Activated CD4-positive, CD25-positive, alpha-beta regulatory T cell treated with anti-CD3 and anti-CD28 coated beads, Interleukin-2, amount 50 U/mL, for 24 hours (primary cell): Measurements from ENCODE around the gene SAMD7.

Experiments
- ATAC-seq, 2 donors: fragments of 150-1000 bp; cut with Tn5 transposase; one replicate each; pipeline ENCODE4 v1.10.0; 2021; ENCODE audit warnings: mild to moderate bottlenecking in 1 of 2, moderate library complexity in 1 of 2

The SAMD7 gene

GRCh38 chr3:169913323-169913722, 2.0 kb downstream of the SAMD7 start:
- ATAC-seq, result no peak

GRCh38 chr3:169914321-169914720, 2.9 kb downstream of the SAMD7 start:
- ATAC-seq, result no peak

DNA sequence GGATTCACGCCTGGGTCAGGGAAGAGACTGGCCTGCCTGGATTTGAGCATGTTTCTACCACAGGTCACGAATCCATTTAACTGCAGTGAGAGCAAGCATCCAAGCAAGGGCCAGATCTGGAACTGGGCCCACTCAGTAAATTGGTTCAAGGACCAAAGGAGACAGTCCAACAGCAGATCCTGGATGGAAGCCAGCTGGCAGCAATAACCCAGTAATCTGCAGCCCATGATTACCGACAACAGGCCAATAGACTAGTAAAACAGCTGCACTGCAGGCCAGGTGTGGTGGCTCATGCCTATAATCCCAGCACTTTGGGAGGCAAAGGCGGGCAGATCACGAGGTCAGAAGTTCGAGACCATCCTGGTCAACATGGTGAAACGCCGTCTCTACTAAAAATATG, 11.8 kb downstream of the SAMD7 start:
- no peak for ATAC-seq

GRCh38 chr3:169923831-169924230, 12.5 kb downstream of the SAMD7 start:
- no peak for ATAC-seq

GRCh38 chr3:169929830-169930519, 18.6 kb downstream of the SAMD7 start:
- no peak for ATAC-seq

- ATAC-seq, result no peak
Measured at GRCh38 chr3:169930843-169931242, 19.5 kb downstream of the SAMD7 start.

DNA sequence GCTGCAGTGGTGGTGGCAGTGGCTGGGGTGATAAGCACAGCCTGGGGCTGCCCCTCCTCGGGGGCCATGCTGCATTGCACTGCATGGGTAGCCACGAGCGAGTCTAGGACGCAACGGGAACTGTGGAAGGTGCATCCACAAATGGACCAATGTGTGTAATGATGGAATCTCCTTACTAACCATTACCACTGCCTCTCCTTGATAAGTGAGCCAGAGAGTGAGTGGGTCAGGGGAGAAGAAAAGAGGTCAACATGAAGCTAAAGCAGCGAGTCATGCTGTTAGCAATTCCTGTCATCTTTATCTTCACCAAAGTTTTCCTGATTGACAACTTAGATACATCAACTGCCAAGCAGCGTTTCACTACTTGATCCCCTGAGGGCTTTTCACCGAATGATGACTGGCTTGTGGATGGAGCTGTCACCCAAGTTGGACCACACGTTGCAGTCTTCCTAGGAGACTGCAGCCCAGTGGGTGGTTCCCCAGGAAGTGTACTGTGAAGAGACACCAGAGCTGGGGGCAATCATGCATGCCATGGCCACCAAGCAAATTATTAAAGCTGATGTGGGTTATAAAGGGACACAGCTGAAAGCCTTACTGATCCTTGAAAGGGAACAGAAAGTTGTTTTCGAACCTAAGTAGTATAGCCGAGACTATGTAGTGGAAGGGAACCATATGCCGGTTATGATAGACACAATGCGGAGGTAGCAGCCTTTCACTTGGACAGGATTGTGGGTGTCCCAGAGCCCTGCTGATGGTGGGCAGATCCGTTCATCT, 20.6 kb downstream of the SAMD7 start:
- ATAC-seq, result peak in 1 of 2 donors; percentile 43

DNA sequence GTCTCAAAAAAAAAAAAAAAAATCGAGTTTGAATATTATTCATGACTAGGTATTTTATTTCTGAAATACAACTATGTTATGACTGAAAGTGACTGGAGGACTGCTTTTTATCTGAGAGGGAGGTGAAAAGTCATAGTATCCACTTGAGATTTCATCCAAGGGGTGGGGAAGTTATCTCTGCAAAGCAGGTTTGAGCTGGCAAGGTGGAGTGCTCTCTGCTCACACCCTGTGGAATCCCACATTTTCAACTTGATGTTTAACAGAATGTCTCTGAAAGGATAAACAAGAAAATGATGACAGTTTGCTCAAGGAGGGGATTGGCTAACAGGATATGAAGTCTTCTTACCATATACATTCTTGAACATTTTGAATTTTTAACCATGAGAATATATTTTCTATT, 27.9 kb downstream of the SAMD7 start:
- no peak for ATAC-seq

- ATAC-seq, result no peak
Measured at GRCh38 chr3:169939751-169940150, 28.4 kb downstream of the SAMD7 start.

DNA sequence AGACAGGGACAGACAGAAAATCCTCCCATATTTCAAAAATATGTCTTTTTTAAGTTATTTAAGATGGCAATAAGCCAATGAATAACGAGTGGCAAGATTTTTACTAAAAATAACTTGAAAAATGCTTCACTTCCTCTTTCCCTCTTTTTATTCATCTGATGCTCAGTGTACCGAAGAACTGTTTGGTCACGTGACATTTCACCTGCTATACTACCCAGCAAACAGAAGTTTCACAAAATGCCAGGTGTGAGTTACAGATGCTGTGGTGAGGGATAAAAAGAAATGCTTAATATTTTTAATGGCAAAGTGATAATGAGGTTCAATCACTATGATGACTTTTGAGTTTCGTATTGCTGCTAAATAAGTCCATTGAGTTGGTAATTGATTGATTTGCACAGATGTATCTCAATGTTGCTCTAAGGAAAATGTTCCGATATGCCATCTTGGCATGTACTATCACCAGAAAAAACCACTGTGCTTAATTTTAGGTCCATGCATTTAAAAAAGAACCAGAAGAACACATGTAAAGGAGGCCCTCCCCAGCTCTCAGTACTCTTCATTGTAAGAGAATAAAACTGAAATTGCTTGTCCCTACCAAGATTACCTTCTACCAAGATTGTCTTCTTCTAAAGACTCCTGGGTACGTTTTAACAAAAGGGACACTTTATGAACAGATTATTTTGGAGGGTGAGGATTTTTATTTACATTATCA, 29.3 kb downstream of the SAMD7 start:
- ATAC-seq, result no peak

DNA sequence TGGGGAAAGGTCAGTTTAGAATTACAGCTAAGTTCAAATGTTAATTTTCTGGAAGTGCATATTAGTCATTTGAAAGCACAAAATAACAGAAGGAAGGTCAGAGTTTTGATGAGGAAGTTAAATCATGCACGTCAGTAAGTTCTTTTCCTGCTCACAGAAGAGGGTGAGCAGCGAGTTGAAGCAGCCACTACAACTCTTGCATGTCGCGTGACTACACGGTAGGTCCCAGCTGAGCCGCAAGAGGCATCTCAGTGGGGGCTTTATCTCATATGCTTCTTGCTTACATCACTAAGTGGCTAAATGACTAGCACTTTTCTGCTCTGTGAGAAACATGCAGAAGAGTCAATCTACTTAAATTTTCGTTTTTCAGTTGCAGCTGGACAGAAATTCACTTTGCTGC, 33.9 kb downstream of the SAMD7 start:
- peak; percentile 88 to 96 for ATAC-seq

DNA sequence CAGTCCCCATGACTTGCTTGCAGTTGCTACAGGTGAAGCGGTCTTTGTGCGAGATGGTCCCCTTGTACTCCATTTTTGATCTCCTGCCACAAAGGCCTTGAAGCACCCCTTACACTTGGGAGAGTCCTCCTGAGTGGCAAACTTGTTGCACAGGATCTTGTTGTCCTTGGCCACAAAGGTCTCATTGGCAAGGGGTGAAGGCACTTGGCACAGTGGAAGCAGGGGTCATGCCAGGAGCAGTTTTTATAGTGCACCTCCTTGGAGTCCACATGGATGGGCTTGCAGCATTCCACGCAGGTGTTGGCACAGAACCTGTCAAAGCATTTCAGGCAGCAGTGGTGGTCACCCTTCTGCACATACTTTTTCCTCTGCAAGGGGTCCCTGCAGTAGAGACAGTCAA, 35.0 kb downstream of the SAMD7 start:
- ATAC-seq, result no peak

DNA sequence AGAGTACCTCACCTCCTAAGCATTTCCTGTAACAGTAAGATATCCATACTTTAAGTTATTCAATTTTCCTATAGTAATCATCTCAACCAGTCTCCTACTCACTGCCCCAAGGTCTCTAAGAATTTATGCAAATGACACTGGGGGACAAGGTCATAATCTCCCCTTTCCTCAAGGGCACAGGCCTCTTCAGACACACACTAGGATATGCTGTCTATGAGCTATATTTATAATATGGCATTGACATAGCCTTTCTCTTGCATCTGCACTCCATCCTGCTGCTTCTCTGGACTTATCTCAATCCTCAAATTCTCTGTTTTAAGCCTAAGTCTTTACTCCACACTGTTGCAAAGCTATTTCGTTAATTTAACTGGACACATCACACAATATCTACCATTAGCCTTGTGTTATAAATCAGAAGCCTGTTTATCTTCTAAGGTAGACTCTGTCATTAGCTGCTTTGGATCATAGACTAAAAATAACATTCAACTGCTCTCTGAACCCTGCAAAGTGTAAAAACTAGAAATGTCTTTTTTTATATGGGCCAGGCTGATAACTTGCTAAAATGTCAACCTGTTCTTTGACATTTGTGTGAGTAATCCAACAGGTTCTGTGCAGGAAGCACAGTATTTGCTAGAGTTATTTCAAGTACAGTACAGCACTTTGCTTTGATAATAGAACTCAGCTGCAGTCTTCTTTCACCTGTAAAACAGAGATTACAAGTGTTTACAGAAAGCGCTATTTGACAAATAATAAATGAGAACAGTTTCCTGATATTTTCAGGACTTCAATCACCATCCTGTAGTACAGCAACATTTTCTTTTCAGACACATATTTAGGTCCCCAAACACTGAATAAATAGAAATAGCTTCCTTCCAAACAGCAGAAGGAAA, 37.4 kb downstream of the SAMD7 start:
- no peak for ATAC-seq

GRCh38 chr3:169952045-169952444, 40.7 kb downstream of the SAMD7 start:
- ATAC-seq, result no peak

GRCh38 chr3:169953462-169954141, 42.2 kb downstream of the SAMD7 start:
- no peak for ATAC-seq

GRCh38 chr3:169954142-169954756, 42.9 kb downstream of the SAMD7 start:
- ATAC-seq, result no peak

DNA sequence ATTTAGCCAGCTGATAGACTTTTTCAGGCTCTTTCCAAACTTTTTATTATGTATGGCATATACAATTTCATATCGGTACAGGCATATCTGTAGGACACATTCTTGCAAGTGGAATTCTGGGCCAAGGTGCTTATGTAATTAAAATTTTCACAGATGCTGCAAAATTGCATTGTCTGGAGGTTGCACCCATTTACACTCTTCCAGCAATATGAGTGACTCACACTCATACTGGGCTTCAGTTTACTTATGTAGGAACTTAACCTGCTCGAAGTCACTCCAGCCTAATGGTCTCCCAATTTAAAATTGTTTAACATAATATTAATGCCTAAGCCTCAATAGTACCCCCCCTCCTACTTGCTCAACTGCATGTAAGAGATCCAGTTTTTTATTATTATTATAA, 44.0 kb downstream of the SAMD7 start:
- no peak for ATAC-seq

DNA sequence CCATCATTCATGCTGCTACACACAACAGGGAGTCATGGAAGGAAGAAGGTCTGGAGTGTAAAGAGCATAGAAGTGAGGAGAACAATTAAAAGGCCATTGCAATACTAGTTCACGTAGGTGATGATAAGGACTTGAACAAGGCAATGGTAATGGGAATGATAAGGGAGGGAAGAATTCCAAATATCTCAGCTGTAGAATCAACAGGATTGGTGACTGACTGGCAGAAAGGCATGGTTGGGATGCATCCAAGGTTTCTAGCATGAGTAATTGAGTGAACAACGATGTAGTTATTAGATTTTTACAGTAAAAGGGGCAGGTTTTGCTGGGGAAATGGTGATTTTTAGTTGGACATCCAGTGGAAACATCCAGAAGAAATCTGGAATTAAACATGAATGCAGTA, 52.8 kb downstream of the SAMD7 start:
- ATAC-seq, result no peak

DNA sequence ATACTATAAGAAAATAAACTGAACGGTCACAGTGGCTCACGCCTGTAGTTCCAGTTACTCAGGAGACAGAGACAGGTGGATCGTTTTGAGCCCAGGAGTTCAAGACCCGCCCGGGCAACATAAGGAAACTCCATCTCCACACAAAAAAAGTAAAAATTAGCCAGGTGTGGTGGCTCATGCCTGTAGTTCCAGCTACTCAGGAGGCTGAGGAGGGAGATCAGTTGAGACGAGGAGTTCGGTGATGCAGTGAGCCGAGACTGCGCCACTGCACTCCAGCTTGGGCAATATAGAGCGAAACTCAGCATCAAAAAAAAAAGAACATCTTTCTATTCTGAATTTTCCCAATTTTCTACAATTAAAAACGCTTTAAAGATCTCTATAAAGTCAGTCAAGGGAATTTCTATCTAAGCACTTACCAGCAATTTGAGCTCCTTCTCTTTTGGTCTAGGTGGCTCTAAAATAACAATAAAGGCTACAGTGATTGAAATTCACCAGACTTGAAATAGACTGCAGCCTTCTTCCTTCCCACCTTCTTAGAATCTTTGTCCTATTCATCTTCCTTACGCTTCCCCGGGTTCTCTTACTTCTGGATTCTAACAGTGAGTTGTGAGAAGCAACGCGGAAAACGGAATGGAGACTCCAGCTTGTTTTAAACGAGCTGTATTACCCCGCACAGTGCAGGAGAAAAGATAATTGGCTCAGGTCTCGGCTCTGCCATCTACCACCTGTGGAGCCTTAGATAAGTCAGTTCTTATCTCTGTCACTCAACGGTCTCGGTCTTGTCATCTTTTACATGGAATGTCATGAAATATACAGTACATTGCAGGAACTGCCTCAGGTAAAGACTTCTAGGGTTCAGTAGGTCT, 54.4 kb downstream of the SAMD7 start:
- ATAC-seq, result peak; percentile 18 to 19

- peak; percentile 93 to 97 for ATAC-seq
Measured at GRCh38 chr3:169966428-169966950, 55.1 kb downstream of the SAMD7 start, which contains the start of gene SEC62. Gene SEC62, plus strand, starts transcription at chr3:169966807. Its CDS starts 16 bp downstream, at chr3:169966823.
